ENCODE measurements around the gene GRIK4. TPM values are rescaled to one million over a fixed set of nuclear protein-coding genes. Genes with fewer than 3 reads are reported as not detected.

The GRIK4 gene
- total RNA-seq, 4 donors from 2014 or later: 0.57 to 0.85 TPM; not detected in 2

DNA sequence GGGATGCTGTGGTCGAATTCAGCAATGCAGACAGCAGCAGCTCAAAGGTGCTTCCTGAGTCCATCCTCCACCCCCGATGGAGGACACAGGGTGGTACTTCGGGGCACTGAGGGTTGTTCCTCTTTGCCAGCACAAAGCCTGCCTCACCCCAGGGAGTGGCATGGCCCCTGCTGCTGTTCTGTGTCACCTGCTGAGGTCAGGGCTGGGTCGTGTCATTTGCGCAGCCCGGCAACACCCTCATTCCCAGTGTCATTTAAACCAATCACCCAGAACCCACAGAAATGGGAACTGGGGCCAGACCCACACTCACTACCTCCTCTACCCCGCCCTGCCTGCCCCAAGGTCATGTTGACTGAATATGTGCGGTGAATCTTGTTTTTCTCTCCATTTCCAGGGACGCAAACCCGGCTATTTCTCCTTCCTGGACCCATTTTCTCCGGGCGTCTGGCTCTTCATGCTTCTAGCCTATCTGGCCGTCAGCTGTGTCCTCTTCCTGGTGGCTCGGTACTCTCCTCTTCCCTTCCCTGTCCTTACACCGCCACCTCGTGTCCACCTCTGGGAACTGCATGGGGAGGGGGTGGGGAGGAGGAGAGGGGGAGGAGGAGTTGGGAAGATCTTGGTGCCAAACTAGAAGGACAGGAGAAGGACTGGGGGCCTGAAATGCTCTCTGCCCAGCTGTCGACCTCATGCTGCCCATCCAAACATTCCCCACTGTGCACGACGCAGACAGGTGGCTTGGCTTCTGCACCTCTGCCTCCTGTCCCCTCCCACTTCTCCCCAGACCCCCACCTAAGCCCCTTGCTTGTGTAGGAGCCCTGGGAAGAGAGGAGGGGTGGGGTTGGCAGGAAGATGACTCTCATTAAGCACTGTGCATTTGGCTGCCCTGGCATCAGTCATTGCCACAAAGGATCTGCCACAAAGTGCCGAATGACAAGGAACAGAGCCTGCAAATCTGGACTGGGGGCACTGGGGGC is 441.2 kb downstream of the GRIK4 start:
- TF ChIP-seq, protein P1, sequence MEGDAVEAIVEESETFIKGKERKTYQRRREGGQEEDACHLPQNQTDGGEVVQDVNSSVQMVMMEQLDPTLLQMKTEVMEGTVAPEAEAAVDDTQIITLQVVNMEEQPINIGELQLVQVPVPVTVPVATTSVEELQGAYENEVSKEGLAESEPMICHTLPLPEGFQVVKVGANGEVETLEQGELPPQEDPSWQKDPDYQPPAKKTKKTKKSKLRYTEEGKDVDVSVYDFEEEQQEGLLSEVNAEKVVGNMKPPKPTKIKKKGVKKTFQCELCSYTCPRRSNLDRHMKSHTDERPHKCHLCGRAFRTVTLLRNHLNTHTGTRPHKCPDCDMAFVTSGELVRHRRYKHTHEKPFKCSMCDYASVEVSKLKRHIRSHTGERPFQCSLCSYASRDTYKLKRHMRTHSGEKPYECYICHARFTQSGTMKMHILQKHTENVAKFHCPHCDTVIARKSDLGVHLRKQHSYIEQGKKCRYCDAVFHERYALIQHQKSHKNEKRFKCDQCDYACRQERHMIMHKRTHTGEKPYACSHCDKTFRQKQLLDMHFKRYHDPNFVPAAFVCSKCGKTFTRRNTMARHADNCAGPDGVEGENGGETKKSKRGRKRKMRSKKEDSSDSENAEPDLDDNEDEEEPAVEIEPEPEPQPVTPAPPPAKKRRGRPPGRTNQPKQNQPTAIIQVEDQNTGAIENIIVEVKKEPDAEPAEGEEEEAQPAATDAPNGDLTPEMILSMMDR (IDR thresholded peaks at IDR 0.05; ENCODE audit: low read depth): no peak

DNA sequence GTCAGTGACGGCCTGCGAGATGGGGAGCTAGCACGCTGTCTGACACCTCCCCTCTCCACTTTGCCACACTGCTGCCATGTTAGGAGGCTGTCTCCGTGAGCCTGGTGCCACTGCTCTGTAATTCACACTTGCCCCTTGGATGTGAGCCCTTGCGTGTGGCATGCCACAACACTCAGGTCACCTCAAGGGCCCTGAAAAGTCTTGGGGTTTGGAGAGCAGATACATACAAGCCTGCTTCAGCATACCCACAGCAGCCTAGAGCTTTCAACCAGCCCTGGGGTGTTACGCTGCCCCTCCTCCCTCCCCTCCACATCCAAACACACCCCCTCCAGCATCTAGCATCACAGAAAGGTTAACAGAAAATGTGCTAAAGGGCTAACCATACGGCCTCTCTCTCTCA is 442.8 kb downstream of the GRIK4 start:
- TF ChIP-seq, protein P1 (IDR thresholded peaks at IDR 0.05; ENCODE audit: low read depth): no peak

DNA sequence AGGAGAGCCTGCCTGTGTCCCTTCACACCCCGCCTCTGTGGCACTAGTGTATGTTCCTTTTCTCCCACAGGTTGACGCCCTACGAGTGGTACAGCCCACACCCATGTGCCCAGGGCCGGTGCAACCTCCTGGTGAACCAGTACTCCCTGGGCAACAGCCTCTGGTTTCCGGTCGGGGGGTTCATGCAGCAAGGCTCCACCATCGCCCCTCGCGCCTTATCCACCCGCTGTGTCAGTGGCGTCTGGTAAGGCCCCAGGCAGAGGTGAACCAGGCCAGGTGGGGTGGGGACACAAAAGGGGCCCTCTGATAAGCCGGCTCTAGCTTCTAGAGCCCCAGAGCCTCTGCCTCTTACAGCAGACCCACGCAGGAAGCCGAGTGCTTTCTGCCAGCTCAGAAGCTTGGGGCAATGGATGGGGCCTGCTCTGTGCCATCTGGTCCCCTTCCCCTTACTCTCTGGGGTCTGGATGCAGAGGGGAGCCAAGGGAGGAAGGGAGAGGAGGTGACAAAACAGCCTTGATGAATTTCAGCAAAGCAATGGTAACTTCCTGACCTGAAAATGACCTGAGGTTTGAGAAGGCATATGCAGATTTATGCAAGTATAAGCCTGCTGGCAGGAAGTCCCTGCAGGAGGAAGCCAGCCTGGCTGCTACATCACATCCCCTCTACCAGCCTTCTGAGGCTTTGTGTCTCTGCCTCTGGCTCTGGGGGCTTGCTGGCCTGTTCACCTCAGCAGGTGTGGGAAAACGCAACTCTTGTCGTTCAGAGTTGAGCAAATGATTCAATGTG is 445.4 kb downstream of the GRIK4 start:
- TF ChIP-seq, protein P1 (IDR thresholded peaks at IDR 0.05; ENCODE audit: low read depth): no peak

DNA sequence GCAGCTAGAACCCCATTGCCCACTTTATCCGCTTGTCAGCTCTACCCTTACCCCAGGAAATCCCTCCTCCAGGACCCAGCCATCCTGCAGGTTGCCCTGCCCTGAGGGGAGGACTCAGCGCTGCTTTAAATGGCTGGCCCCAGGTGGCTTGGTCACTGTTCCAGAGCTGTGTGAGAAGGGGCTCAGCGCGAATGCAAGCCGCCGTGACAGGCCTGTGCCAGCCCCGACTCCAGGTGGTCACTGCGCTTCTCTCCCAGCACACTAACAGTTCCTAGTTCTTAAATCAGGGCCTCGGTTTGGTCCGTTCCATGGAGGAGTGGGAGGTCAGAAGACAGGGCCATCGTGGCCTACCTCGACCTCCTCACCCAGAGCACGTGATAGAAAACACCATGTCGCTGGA is 446.6 kb downstream of the GRIK4 start:
- TF ChIP-seq, protein P1 (IDR thresholded peaks at IDR 0.05; ENCODE audit: low read depth): no peak

DNA sequence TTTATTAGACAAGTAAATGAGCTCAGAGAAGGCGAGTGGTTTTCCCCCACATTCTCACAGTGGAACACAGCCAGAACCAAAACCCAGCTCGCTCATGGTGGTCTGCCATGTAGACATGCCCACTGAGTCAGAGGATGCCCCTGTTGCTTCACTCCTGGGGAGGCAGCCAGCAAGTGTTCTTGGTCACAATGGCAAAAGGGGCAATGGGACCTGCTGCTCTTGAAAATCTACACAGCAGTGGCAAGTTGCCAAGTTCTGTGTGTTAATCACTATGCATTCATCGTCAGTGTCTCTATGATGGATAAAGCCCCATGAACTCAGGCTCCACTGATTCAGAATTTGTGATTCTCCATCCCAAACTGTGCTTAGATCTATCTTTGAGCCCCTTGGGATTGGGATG is 447.6 kb downstream of the GRIK4 start:
- TF ChIP-seq, protein P1 (IDR thresholded peaks at IDR 0.05; ENCODE audit: low read depth): no peak

DNA sequence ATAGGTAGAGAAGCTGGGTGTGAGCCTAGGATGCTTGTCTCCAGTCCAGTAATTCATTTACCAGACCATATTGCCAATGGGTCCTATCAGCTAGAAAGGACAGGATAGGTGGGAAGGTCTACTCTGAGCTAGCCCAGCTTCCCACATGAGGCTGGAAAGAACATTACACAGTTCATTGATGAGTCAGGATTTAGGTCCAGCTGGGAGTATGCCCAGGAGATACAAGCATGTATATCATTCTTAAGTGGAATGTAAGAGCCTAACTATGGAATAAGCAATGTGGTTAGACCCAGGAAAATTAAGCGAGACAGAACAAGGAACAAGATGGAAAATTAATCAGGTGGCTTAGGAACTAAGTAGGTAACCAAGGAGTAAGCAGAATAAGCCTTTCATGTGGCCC is 453.3 kb downstream of the GRIK4 start:
- TF ChIP-seq, protein P1 (IDR thresholded peaks at IDR 0.05; ENCODE audit: low read depth): no peak

DNA sequence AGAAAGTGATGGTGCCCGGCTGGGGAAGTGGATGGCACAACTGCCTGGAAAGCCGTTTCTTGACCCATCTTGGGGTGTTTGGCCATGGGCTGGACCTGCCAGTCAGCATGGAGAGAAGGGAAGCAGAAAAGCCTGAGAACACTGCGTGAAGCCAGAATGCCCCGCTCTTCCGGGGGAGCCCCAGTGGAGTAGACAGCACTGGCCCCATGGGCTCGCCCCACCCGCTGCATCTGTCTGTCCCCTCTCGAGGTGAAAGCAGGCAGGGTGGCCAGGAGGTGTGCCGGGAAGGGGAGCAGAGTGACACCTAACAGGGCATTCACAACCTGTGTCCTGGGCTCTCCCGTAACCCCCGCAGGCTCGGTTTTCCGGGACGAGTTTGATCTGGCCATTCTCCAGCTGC is 455.3 kb downstream of the GRIK4 start:
- TF ChIP-seq, protein P1 (IDR thresholded peaks at IDR 0.05; ENCODE audit: low read depth): no peak
